ENCODE results near the gene PDGFRB. TPM values are rescaled to one million over a fixed set of nuclear protein-coding genes. Genes with fewer than 3 reads are reported as not detected.

The PDGFRB gene
- total RNA-seq, 1 experiment from 2014 or later = 10.4 TPM

- peak; percentile 51 for DNase-seq
- Histone ChIP-seq H3K9me3 (0 out of 2 replicates have a peak, but pooled peaks cover 2% of the 10 kb centered on the region), H3K4me3 (no peak overlapping the region), H3K27me3 (no peaks in the 10 kb centered on the region), H3K36me3 (no peaks in the 10 kb centered on the region)
These were observed 16.5 kb upstream of the PDGFRB start for GRCh38 chr5:150172145-150172544.

DNA sequence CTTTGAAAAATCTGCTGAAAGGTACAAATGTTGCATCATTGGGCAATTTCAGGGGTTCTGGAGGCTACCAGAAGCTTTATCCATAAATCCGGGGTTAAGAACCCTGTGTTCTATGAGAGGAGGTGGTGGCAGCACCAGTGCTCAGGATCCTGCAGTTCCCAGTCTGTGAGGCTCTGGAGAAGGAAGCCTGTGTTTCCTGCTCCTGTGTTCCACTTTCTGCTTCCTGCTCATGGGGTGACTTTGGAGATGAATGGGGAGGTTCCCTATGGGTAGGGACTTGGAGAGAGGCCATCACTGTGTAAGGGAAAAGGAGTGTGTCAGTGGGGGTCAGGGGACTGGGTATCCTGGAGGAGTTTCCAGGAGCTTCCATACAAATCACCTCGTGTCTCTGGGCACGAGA, 13.2 kb upstream of the PDGFRB start:
- no peaks in the 10 kb centered on the region for H3K36me3 ChIP-seq
- no peaks in the 10 kb centered on the region for H3K9me3 ChIP-seq
- no peaks in the 10 kb centered on the region for H3K27me3 ChIP-seq
- no peak for DNase-seq
- H3K4me3 ChIP-seq = no peak overlapping the region

- no peaks in the 10 kb centered on the region for H3K27me3 ChIP-seq
- DNase-seq = no peak
These were observed 12.3 kb upstream of the PDGFRB start for GRCh38 chr5:150167908-150168307.

GRCh38 chr5:150167512-150167850, 11.8 kb upstream of the PDGFRB start:
- Histone ChIP-seq H3K4me3 (no peak overlapping the region), H3K27me3 (no peaks in the 10 kb centered on the region), H3K36me3 (no peaks in the 10 kb centered on the region), H3K9me3 (no peaks in the 10 kb centered on the region)
- DNase-seq = no peak

More at GRCh38 chr5:150167908-150168307, 12.3 kb upstream of the PDGFRB start:
- no peaks in the 10 kb centered on the region for H3K36me3 ChIP-seq
- no peak overlapping the region for H3K4me3 ChIP-seq
- no peaks in the 10 kb centered on the region for H3K9me3 ChIP-seq

GRCh38 chr5:150166650-150167511, 11.2 kb upstream of the PDGFRB start, which contains the start of gene CDX1:
Gene CDX1 (plus strand): TSS chr5:150166778. CDS start chr5:150166877, 99 bp downstream.
- Histone ChIP-seq H3K36me3 (no peaks in the 10 kb centered on the region), H3K4me3 (no peak within 1 kb of the TSS), H3K27me3 (no peaks in the 10 kb centered on the region), H3K9me3 (no peaks in the 10 kb centered on the region)
- DNase-seq = no peak

DNA sequence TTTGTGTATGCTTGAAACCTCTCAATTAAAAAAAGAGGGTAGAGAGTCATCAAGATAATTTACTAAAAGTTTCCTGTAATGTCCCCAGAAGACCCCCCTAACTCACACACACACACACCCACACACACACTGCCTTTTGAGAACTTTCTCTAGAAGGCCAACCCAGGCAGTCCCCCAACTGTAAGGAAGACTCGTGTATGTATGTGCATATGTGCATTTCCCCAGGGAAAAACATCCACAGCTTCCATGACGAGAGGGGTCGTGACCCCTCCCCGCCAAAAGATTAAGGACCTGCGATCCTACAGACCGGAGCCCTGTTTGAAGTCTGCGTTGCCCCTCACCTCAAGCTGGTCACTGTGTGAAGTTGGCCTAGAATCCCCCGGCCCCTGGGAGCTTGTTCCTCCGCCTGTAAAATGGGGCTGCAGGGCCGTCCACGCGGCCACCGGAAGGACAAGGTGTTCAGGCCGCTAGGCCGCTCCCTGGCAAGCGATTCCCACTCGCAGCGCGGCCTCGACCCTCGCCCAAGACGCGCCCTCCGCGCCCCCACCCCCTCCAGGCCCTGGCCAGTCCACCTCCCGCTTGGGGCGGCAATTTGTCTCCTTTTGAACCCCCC, 10.5 kb upstream of the PDGFRB start:
- Histone ChIP-seq H3K9me3 (no peaks in the 10 kb centered on the region), H3K36me3 (no peaks in the 10 kb centered on the region), H3K27me3 (no peaks in the 10 kb centered on the region), H3K4me3 (no peak overlapping the region)
- no peak for DNase-seq

GRCh38 chr5:150164211-150164980, 8.8 kb upstream of the PDGFRB start:
- Histone ChIP-seq H3K36me3 (no peaks in the 10 kb centered on the region), H3K27me3 (no peaks in the 10 kb centered on the region), H3K4me3 (no peak overlapping the region), H3K9me3 (no peaks in the 10 kb centered on the region)
- peak; percentile 66 for DNase-seq

- DNase-seq = peak; percentile 97
- Histone ChIP-seq H3K4me3 (no peak overlapping the region), H3K27me3 (no peaks in the 10 kb centered on the region), H3K9me3 (no peaks in the 10 kb centered on the region), H3K36me3 (no peaks in the 10 kb centered on the region)
These were observed 8.0 kb upstream of the PDGFRB start for GRCh38 chr5:150163547-150164059.

- Histone ChIP-seq H3K9me3 (no peaks in the 10 kb centered on the region), H3K4me3 (no peak overlapping the region), H3K27me3 (no peaks in the 10 kb centered on the region), H3K36me3 (no peaks in the 10 kb centered on the region)
- DNase-seq = no peak
These were observed 7.4 kb upstream of the PDGFRB start for GRCh38 chr5:150163035-150163434.

DNA sequence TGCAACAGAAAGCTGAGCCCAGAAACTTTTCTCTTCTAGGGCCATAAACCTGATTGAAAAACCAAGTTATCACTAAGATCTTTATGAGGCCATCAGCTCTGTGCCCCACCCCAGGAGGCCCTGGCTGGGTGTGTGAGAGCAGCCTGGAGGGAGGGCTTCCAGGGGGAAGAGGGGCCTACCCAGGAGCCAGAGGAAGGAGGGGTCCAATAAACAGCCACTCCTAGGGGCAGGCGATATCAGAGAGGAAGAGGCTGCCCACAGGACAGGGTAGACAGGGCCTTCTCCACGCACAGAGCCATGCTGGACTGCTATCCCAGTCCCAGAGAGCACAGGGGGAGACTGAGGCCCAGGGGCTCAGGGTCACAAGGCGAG, 6.5 kb upstream of the PDGFRB start:
- Histone ChIP-seq H3K36me3 (no peaks in the 10 kb centered on the region), H3K27me3 (no peaks in the 10 kb centered on the region), H3K9me3 (no peaks in the 10 kb centered on the region), H3K4me3 (no peak overlapping the region)
- no peak for DNase-seq

DNA sequence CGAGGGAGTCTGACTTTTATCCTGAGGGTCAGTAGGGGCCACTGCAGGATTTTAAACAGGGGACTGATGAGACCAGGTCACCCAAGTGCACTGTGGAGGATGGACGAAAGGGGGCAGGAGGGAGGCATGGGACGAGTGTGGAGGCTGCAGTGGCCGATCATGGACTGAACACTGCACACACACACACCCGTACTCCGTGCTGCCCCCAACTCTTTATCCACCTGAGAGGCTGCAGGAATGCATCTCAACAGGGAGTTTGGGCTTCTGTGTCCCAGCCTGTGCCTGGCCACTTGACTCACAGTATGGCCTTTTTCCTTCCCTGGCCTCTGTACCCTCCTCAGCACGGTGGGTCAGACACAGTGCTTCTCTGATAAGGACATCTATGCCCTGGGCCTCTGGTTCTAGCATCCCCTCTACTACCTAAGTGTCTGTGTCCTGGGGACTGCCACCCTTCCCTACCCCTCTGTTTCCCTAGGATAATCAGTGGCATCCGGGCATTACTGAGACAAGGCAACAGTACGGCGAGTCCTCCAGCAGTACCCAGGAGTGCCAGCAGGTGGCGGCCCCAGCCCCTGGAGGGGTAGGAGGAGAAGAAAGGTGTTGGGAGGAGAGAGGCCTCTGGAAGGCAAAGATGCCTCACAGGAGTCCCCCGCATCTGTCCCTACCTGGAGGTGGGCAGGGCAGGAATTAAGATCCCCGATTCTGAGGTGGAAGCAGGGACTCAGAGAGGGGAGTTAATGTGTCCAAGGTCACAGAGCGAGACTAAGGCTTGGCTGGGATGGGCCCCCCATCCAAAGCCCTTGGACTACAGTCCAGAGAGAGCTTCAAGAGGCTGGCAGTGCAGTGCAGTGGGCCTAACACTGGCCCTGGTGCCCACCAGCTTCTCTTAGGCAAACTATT, 5.8 kb upstream of the PDGFRB start:
- Histone ChIP-seq H3K27me3 (no peaks in the 10 kb centered on the region), H3K9me3 (no peaks in the 10 kb centered on the region), H3K4me3 (no peak overlapping the region), H3K36me3 (no peaks in the 10 kb centered on the region)
- DNase-seq = peak; percentile 85

GRCh38 chr5:150160448-150161081, 4.9 kb upstream of the PDGFRB start:
- H3K4me3 ChIP-seq = no peak overlapping the region
- H3K9me3 ChIP-seq = no peaks in the 10 kb centered on the region
- no peaks in the 10 kb centered on the region for H3K36me3 ChIP-seq
- no peak for DNase-seq
- no peaks in the 10 kb centered on the region for H3K27me3 ChIP-seq

GRCh38 chr5:150159741-150160179, 4.1 kb upstream of the PDGFRB start:
- DNase-seq = no peak
- H3K4me3 ChIP-seq = no peak overlapping the region
- no peaks in the 10 kb centered on the region for H3K36me3 ChIP-seq
- H3K9me3 ChIP-seq = no peaks in the 10 kb centered on the region
- H3K27me3 ChIP-seq = no peaks in the 10 kb centered on the region

DNA sequence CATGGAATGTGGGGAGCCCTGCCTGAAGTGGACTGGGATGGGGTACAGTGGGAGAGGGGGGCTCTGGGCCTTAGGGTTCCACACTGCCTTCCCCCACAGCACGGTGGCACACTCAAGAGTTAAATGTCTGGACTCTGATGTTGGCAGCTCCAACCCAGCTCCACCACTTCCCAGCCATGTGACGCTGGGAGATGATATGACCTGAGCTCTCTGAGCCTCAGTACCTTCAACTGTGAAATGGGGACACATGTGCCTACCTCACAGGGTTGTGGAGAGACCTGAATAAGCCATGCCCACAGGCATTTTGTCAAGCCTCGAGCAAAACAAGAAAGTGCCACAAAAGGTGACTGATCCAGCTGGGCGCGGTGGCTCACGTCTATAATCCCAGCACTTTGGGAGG, 3.4 kb upstream of the PDGFRB start:
- Histone ChIP-seq H3K27me3 (no peaks in the 10 kb centered on the region), H3K9me3 (no peaks in the 10 kb centered on the region), H3K36me3 (no peaks in the 10 kb centered on the region; the same call in 1 of the 2 replicates), H3K4me3 (no peak overlapping the region)
- no peak for DNase-seq

- Histone ChIP-seq H3K27me3 (no peaks in the 10 kb centered on the region), H3K36me3 (no peaks in the 10 kb centered on the region; the same call in 1 of the 2 replicates), H3K4me3 (no peak overlapping the region), H3K9me3 (no peaks in the 10 kb centered on the region)
- DNase-seq = no peak
These were observed 2.7 kb upstream of the PDGFRB start for GRCh38 chr5:150158170-150158949.

All from MG63 (cell line).